Mesodermal cell (in vitro differentiated cells): ENCODE results near the gene CELSR1.
"Not testable (repeated sequence)": the region's sequence is repeated elsewhere in the genome, so short reads cannot be mapped to it uniquely, and the experiment has no call there.

Source experiments
- H3K27ac ChIP-seq: 2 replicates; pipeline ENCODE4 v1.7.0; 2013; ENCODE audit warnings: mild to moderate bottlenecking, low read depth, low read length, moderate library complexity; ENCODE audit not compliant: severe bottlenecking
- H3K36me3 ChIP-seq: 2 replicates; pipeline ENCODE4 v1.7.1; 2013; ENCODE audit warnings: mild to moderate bottlenecking, low read length, moderate library complexity; ENCODE audit not compliant: control insufficient read depth, insufficient read depth
- H3K4me1 ChIP-seq: one replicate; pipeline ENCODE4 v1.7.1; 2013; ENCODE audit warnings: mild to moderate bottlenecking, low read length; ENCODE audit not compliant: insufficient read depth, control insufficient read depth, poor library complexity, severe bottlenecking
- H3K4me3 ChIP-seq: 2 replicates; pipeline ENCODE4 v1.7.0; 2013; ENCODE audit warnings: low read length, control low read depth, mild to moderate bottlenecking; ENCODE audit not compliant: insufficient read depth, poor library complexity, severe bottlenecking; ENCODE audit errors: extremely low read depth
- H3K9me3 ChIP-seq: 2 replicates; pipeline ENCODE4 v1.7.1; 2013; ENCODE audit warnings: mild to moderate bottlenecking, low read length, moderate library complexity; ENCODE audit not compliant: control insufficient read depth
- WGBS, 2 experiments: methylation state at CpG; one replicate each; pipeline ENCODE4 v1.1.5; 2013; ENCODE audit warnings: missing lambda C conversion rate in 2 of 2; ENCODE audit not compliant: insufficient coverage in 2 of 2; 5-methylcytosine and 5-hydroxymethylcytosine counted together

The CELSR1 gene

DNA sequence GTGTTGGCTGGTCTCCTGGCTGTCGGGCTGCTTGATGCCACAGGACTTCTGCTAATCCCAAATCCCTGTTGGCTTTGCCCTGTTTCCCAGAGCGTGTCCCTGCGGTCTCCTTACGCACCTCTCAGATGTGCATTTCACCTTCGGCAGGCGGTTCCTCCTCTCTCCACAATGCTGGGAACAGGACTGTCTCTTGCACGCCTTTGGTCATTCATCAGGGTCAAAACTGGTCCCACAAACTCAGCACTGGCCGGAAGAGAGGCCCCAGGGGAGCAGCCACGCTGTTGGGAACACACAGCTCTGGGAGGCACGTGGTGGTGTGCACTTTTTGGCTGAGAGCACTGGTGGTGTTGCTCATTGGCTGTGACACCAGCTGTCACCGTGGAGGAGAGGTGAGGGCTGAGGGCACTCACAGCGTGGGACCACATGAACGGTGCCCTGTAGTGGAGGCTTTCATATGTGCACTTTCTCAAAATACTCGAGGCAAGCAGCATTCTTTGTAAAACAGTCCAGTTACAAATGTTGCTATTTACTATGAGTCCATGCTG is 217.2 kb downstream of the CELSR1 start:
- Histone ChIP-seq H3K36me3 (peaks cover 90% of the 10 kb centered on the region), H3K4me1 (no peaks in the 10 kb centered on the region), H3K4me3 (no peak overlapping the region), H3K27ac (no peak overlapping the region), H3K9me3 (no peaks in the 10 kb centered on the region)
- 98% methylated on average over 14 of the region's 14 CpGs for WGBS, 2 experiments

DNA sequence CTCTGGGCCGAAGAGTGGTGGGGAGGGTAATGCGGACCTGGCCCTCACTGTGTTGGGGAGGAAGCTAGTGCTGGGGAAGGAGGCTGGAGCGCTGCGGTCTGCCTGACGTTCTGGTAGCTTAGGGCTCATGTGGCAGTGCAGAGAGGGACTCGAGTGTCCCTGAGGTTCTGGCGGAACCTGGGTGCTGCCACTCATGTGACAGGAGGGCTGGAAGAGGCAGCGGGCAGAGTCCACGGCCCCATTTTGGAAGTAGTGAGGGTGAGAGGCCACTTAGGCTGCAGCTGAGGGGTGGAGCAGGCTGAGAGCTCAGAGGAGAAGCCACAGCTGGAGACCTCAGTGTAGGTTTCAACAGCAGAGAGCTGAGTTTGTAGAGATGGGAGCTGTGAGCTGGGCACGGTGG is 218.1 kb downstream of the CELSR1 start:
- 96 to 98% methylated on average over 6 to 10 of the region's 10 CpGs for WGBS, 2 experiments
- Histone ChIP-seq H3K9me3 (no peaks in the 10 kb centered on the region), H3K27ac (no peak overlapping the region), H3K4me3 (no peak overlapping the region), H3K4me1 (no peaks in the 10 kb centered on the region), H3K36me3 (peaks cover 88% of the 10 kb centered on the region)

DNA sequence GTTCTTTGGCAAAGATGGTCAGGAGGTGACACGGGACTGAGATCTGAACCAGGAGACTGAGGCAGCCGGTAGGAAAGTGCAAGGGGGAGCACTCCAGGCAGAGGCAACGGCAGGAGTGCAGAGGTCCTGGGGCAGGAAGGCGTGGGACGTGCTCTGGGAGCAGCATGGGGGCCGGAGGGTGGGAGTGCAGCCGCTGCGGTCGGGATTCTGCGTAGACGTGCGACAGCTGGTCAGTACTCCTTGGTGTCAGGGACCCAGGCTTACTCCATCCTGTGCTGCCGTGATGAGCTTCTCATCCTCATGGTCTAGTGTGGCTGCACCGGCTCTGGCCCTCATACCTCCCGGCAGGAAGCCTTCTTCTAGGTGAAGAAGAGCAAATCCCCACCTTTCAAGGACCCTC is 218.8 kb downstream of the CELSR1 start:
- H3K27ac ChIP-seq, result no peak overlapping the region
- H3K9me3 ChIP-seq, result no peaks in the 10 kb centered on the region
- H3K36me3 ChIP-seq, result peaks cover 80% of the 10 kb centered on the region
- no peak overlapping the region for H3K4me3 ChIP-seq
- WGBS, 2 experiments, result 93 to 94% methylated on average over 15 of the region's 15 CpGs
- H3K4me1 ChIP-seq, result no peaks in the 10 kb centered on the region

DNA sequence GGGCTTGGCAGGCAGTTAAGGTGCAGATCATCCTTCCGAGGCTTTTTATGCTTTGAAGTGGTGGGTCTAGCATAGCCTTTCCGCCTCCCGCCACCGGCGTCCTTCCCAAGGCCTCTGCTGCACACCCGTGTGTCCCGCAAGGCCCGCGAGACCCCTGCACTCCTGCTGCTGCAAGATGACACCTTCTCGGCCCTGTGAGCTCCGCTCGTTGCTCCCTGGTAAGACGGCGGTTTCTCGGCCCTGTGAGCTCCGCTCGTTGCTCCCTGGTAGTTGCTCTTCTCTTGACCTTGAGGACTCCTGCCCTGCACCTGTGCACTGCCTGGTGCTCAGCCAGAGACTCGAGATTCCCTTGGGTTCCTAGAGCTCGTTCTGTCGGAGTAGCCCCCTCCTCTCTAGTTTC is 219.8 kb downstream of the CELSR1 start:
- 89 to 93% methylated on average over 19 to 20 of the region's 20 CpGs for WGBS, 2 experiments
- Histone ChIP-seq H3K36me3 (peaks cover 78% of the 10 kb centered on the region), H3K4me3 (no peak overlapping the region), H3K4me1 (no peaks in the 10 kb centered on the region), H3K27ac (no peak overlapping the region), H3K9me3 (no peaks in the 10 kb centered on the region)

DNA sequence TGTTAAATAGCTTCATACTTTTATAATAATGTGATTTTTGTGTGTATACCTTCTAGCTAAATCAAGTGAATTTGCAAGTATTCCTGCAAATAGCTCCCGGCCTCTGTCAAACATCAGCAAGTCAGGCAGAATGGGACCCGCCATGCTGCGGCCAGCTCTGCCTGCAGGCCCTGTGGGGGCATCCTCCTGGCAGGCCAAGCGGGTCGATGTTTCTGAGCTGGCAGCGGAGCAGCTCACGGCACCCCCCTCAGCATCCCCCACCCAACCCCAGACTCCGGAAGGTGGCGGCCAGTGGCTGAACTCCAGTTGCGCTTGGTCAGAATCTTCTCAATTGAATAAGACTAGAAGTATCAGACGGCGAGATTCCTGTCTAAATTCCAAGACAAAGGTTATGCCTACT is 221.4 kb downstream of the CELSR1 start:
- H3K36me3 ChIP-seq, result peaks cover 78% of the 10 kb centered on the region
- no peaks in the 10 kb centered on the region for H3K4me1 ChIP-seq
- H3K27ac ChIP-seq, result no peak overlapping the region
- no peaks in the 10 kb centered on the region for H3K9me3 ChIP-seq
- WGBS, 2 experiments, result 93 to 96% methylated on average over 4 to 10 of the region's 12 CpGs
- no peak overlapping the region for H3K4me3 ChIP-seq

DNA sequence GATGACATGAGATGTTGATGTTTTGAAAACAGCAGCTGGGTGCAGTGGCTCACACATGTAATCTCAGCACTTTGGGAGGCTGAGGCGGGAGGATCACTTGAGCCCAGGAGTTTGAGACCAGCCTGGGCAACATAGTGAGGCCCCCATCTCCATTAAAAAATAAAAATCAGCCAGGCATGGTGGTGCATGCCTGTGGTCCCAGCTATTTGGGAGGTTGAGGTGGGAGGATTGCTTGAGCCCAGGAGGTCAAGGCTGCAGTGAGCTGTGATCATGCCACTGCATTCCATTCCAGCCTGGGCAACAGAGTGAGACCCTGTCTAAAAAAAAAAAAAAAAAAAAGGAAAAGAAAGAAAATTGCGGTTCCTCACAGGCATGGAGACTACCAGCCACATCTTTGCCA is 224.6 kb downstream of the CELSR1 start:
- H3K4me1 ChIP-seq, H3K9me3 ChIP-seq, H3K27ac ChIP-seq, H3K4me3 ChIP-seq: not testable (repeated sequence)
- WGBS, 2 experiments, result 80% methylated on average over 1 of the region's 2 CpGs; no CpG with 5 or more reads in 1 of the 2 experiments
- H3K36me3 ChIP-seq, result peaks cover 85% of the 10 kb centered on the region

DNA sequence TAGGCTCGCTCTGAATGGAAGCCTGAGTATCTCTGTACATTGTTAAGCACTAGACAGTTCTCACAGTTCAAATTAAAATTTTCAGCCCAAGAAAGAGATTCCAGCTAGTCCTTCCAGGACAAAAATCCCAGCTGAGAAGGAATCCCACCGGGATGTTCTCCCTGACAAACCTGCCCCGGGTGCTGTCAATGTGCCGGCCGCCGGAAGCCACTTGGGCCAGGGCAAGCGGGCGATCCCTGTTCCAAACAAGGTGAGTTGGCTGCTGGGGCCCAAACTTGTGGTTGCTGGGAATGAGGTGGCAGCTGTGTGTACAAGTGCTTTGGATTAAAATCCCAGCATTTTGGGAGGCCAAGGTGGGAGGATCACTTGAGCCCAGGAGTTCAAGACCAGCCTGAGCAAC is 225.4 kb downstream of the CELSR1 start:
- 95 to 100% methylated on average over 7 to 8 of the region's 8 CpGs for WGBS, 2 experiments
- peaks cover 80% of the 10 kb centered on the region for H3K36me3 ChIP-seq
- no peaks in the 10 kb centered on the region for H3K9me3 ChIP-seq
- H3K27ac ChIP-seq, result no peak overlapping the region
- no peak overlapping the region for H3K4me3 ChIP-seq
- no peaks in the 10 kb centered on the region for H3K4me1 ChIP-seq
